HepG2 (cell line): ENCODE results near the gene PIAS3. TPM values are rescaled to one million over a fixed set of nuclear protein-coding genes. Genes with fewer than 3 reads are reported as not detected.

Source experiments
- BCLAF1 ChIP-seq: fragments of 450-650 bp; IDR thresholded peaks from 2 replicates; pipeline ENCODE4 v1.6.1; 2017; ENCODE audit warnings: mild to moderate bottlenecking
- CBFB ChIP-seq: sonication (generic); formaldehyde crosslinking; IDR thresholded peaks from 2 replicates; pipeline ENCODE4 v1.4.0; 2020; ENCODE audit warnings: missing genetic modification reagents
- CC2D1A ChIP-seq: sonication (generic); formaldehyde crosslinking; IDR thresholded peaks from 2 replicates; pipeline ENCODE4 v1.8.1; 2023; ENCODE audit warnings: mild to moderate bottlenecking, missing genetic modification reagents
- CEBPB ChIP-seq: IDR thresholded peaks from 2 replicates; pipeline ENCODE4 v1.6.1; 2011; ENCODE audit warnings: low read depth, low read length, improper control_type of control experiment, borderline replicate concordance
- CENPBD1 ChIP-seq: sonication (generic); formaldehyde crosslinking; IDR thresholded peaks from 2 replicates; pipeline ENCODE4 v1.8.0; 2022; ENCODE audit warnings: missing genetic modification reagents, low read depth, mild to moderate bottlenecking, borderline replicate concordance
- FOXK2 ChIP-seq: fragments of 450-650 bp; IDR thresholded peaks from 2 replicates; pipeline ENCODE4 v1.6.1; 2016
- RBM22 ChIP-seq: fragments of 200-400 bp; formaldehyde crosslinking; optimal IDR thresholded peaks from 2 replicates; pipeline ENCODE3; 2017; ENCODE audit warnings: mild to moderate bottlenecking, low read length, moderate library complexity
- SNAPC2 ChIP-seq: sonication (generic); formaldehyde crosslinking; IDR thresholded peaks from 2 replicates; pipeline ENCODE4 v1.8.1; 2022; ENCODE audit warnings: mild to moderate bottlenecking, missing genetic modification reagents
- THYN1 ChIP-seq: sonication (generic); formaldehyde crosslinking; IDR thresholded peaks from 2 replicates; pipeline ENCODE4 v1.8.1; 2023; ENCODE audit warnings: low read depth, mild to moderate bottlenecking, moderate library complexity, missing genetic modification reagents, borderline replicate concordance
- ZBTB25 ChIP-seq: IDR thresholded peaks from 2 replicates; pipeline ENCODE4 v1.6.1; 2018; ENCODE audit warnings: missing genetic modification reagents
- ZBTB7B ChIP-seq: sonication (generic); formaldehyde crosslinking; IDR thresholded peaks from 2 replicates; pipeline ENCODE4 v1.4.0; 2020; ENCODE audit warnings: missing genetic modification reagents
- ZNF263 ChIP-seq: sonication (generic); formaldehyde crosslinking; IDR thresholded peaks from 2 replicates; pipeline ENCODE4 v1.4.0; 2020; ENCODE audit warnings: missing genetic modification reagents
- ZNF557 ChIP-seq: sonication (generic); formaldehyde crosslinking; IDR thresholded peaks from 2 replicates; pipeline ENCODE4 v1.4.0; 2020; ENCODE audit warnings: missing genetic modification reagents
- polyA plus RNA-seq, 8 experiments: library from polyadenylated mRNA; depleted of rRNA in 3 of 8; stranded (reverse) in 7 of 8; unstranded in 1 of 8; fragments of >200 nt; fragmentation: Illumina TruSeq in 4 of 8; extraction: Trizol in 4 of 8; gene quantifications; 2 replicates each; pipeline versions ENCODE4 v1.2.1 to v1.2.3, GENCODE V29; 2011 to 2016; ENCODE audit warnings: low read depth in 4 of 8, missing spikeins in 1 of 8, mixed read lengths in 1 of 8; ENCODE audit not compliant: insufficient read depth in 1 of 8
- total RNA-seq, 5 experiments: library from RNA; depleted of rRNA; stranded (reverse); fragments of >200 nt; fragmentation: Illumina TruSeq; extraction: Trizol; gene quantifications; 2 replicates each; pipeline ENCODE4 v1.2.3, GENCODE V29; 2016; ENCODE audit warnings: low read depth in 1 of 5
- TF ChIP-seq, protein P1 (sequence below): sonication (generic); formaldehyde crosslinking; IDR thresholded peaks from 2 replicates; pipeline ENCODE4 v1.5.0; 2020; ENCODE audit warnings: mild to moderate bottlenecking, missing genetic modification reagents
- TF ChIP-seq, protein P2 (sequence below): sonication (generic); formaldehyde crosslinking; IDR thresholded peaks from 2 replicates; pipeline ENCODE4 v1.8.1; 2022; ENCODE audit warnings: low read depth, mild to moderate bottlenecking, missing genetic modification reagents
- TF ChIP-seq, protein P3 (sequence below): sonication (generic); formaldehyde crosslinking; IDR thresholded peaks from 2 replicates; pipeline ENCODE4 v1.4.0; 2020; ENCODE audit warnings: missing genetic modification reagents, mild to moderate bottlenecking, borderline replicate concordance
- TF ChIP-seq, protein P4 (sequence below): sonication (generic); formaldehyde crosslinking; IDR thresholded peaks from 2 replicates; pipeline ENCODE4 v1.5.0; 2020; ENCODE audit warnings: mild to moderate bottlenecking, low read depth, missing genetic modification reagents, borderline replicate concordance

The PIAS3 gene
- total and polyA plus RNA-seq, 2 of the 13 experiments (the other 11 are each of a cell fraction or from before 2014, with no cell fraction given): 3.7 to 8.0 TPM

DNA sequence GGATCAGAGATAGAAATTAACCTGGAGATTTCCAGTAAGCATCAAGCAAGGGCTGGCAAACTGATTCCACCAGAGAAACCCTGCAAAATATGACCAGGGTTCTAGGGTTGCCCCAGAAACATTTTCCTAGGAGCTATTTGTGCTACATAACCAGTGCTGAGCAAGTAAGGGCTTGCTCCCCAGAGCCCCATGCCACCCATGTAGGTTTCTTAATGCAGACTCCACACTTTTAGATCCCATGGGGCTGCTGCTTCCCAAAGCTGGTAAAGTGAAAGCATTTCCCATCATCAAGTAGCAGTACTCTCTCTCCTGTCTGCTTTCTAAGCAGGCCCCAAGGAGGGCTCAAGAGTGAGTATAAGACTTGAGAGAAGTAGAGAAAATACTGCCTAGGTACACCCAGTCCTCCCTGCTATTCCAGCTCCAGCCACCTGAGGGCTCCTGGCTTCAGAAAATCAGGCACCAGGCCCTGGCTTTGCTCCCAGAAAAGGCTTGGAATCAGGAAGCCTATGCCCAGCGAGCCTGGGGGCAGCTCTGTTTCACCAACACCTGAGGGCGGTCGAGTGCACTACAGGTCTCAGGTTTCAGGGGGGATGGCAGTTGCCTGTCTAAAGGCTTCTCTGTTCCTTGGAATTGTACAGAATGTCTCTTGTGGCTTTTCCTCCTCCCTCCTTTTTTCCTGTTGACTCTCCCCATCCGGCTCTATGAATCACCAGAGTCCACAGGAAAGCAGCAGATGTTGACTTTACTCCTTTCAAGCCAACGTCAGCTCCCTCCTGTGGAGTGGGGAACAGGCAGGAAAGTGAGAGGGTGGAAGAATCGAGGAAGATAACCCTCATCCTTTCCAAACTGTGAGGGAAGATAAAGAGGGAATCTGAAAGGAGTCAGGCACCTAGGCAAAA, 33.0 kb upstream of the PIAS3 start (continued):
- TF ChIP-seq, protein P1, sequence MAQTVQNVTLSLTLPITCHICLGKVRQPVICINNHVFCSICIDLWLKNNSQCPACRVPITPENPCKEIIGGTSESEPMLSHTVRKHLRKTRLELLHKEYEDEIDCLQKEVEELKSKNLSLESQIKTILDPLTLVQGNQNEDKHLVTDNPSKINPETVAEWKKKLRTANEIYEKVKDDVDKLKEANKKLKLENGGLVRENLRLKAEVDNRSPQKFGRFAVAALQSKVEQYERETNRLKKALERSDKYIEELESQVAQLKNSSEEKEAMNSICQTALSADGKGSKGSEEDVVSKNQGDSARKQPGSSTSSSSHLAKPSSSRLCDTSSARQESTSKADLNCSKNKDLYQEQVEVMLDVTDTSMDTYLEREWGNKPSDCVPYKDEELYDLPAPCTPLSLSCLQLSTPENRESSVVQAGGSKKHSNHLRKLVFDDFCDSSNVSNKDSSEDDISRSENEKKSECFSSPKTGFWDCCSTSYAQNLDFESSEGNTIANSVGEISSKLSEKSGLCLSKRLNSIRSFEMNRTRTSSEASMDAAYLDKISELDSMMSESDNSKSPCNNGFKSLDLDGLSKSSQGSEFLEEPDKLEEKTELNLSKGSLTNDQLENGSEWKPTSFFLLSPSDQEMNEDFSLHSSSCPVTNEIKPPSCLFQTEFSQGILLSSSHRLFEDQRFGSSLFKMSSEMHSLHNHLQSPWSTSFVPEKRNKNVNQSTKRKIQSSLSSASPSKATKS (CRISPR knock-in tag): no peak
- TF ChIP-seq ZBTB25: peak; percentile 75
- TF ChIP-seq, protein P2, sequence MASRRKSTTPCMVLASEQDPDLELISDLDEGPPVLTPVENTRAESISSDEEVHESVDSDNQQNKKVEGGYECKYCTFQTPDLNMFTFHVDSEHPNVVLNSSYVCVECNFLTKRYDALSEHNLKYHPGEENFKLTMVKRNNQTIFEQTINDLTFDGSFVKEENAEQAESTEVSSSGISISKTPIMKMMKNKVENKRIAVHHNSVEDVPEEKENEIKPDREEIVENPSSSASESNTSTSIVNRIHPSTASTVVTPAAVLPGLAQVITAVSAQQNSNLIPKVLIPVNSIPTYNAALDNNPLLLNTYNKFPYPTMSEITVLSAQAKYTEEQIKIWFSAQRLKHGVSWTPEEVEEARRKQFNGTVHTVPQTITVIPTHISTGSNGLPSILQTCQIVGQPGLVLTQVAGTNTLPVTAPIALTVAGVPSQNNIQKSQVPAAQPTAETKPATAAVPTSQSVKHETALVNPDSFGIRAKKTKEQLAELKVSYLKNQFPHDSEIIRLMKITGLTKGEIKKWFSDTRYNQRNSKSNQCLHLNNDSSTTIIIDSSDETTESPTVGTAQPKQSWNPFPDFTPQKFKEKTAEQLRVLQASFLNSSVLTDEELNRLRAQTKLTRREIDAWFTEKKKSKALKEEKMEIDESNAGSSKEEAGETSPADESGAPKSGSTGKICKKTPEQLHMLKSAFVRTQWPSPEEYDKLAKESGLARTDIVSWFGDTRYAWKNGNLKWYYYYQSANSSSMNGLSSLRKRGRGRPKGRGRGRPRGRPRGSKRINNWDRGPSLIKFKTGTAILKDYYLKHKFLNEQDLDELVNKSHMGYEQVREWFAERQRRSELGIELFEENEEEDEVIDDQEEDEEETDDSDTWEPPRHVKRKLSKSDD (CRISPR knock-in tag): no peak
- TF ChIP-seq, protein P3, sequence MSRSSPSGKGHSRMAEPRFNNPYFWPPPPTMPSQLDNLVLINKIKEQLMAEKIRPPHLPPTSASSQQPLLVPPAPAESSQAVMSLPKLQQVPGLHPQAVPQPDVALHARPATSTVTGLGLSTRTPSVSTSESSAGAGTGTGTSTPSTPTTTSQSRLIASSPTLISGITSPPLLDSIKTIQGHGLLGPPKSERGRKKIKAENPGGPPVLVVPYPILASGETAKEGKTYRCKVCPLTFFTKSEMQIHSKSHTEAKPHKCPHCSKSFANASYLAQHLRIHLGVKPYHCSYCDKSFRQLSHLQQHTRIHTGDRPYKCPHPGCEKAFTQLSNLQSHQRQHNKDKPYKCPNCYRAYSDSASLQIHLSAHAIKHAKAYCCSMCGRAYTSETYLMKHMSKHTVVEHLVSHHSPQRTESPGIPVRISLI (CRISPR knock-in tag): no peak
- TF ChIP-seq ZBTB7B (CRISPR knock-in tag): peak; percentile 91
- TF ChIP-seq ZNF557 (CRISPR knock-in tag): 0 out of 2 replicates have a peak, but pooled peaks have one; percentile 47
- TF ChIP-seq FOXK2: peak; percentile 64; the same call in 1 of the 2 replicates
- TF ChIP-seq RBM22: no peak
- no peak for TF ChIP-seq CEBPB
- TF ChIP-seq BCLAF1: no peak
- TF ChIP-seq CBFB: peak; percentile 64; the same call in 1 of the 2 replicates
- peak; percentile 59; the same call in 1 of the 2 replicates for TF ChIP-seq SNAPC2 (CRISPR knock-in tag)
- no peak for TF ChIP-seq THYN1 (CRISPR knock-in tag)
- TF ChIP-seq CENPBD1 (CRISPR knock-in tag): no peak
- peak; percentile 61 for TF ChIP-seq ZNF263 (CRISPR knock-in tag)
- TF ChIP-seq, protein P4, sequence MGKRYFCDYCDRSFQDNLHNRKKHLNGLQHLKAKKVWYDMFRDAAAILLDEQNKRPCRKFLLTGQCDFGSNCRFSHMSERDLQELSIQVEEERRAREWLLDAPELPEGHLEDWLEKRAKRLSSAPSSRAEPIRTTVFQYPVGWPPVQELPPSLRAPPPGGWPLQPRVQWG: no peak
- TF ChIP-seq CC2D1A: no peak
